GM23338 (cell line): ENCODE results near the gene PSMD8. TPM values are rescaled to one million over a fixed set of nuclear protein-coding genes. Genes with fewer than 3 reads are reported as not detected.

Source experiments
- ATAC-seq: fragments of 200-7000 bp; cut with Tn5 transposase; 3 replicates; pipeline ENCODE4 v1.9.1; 2020
- DNase-seq: peaks from one replicate; pipeline ENCODE4 v3.0.0-alpha.2; 2015; ENCODE audit warnings: low spot score
- H2AFZ ChIP-seq: fragments of 200-600 bp; sonication (generic); 2 replicates; pipeline ENCODE4 v1.8.0; 2016; ENCODE audit warnings: antibody characterized with exemption, mild to moderate bottlenecking, moderate library complexity
- H3F3A ChIP-seq: fragments of 200-600 bp; sonication (generic); replicated peaks from 2 replicates; pipeline ENCODE4 v1.8.0; 2017; ENCODE audit warnings: antibody characterized with exemption, mixed run types, low read depth
- H3K27ac ChIP-seq: fragments of 200-600 bp; sonication (generic); 2 replicates; pipeline ENCODE4 v1.6.1; 2016; ENCODE audit warnings: low read depth
- H3K27me3 ChIP-seq: fragments of 200-600 bp; sonication (generic); 2 replicates; pipeline ENCODE4 v1.8.0; 2016; ENCODE audit warnings: mild to moderate bottlenecking, mixed run types, moderate library complexity; ENCODE audit not compliant: insufficient read depth
- H3K36me3 ChIP-seq: fragments of 200-600 bp; sonication (generic); 2 replicates; pipeline ENCODE4 v1.8.0; 2016; ENCODE audit warnings: mild to moderate bottlenecking; ENCODE audit not compliant: insufficient read depth
- H3K4me1 ChIP-seq: fragments of 200-600 bp; sonication (generic); 2 replicates; pipeline ENCODE4 v1.8.0; 2016; ENCODE audit warnings: mild to moderate bottlenecking, moderate library complexity; ENCODE audit not compliant: insufficient read depth
- H3K4me2 ChIP-seq: fragments of 200-600 bp; sonication (generic); 2 replicates; pipeline ENCODE4 v1.7.1; 2017; ENCODE audit warnings: mixed run types
- H3K4me3 ChIP-seq: fragments of 200-600 bp; sonication (generic); 2 replicates; pipeline ENCODE4 v1.6.1; 2016; ENCODE audit warnings: mixed run types
- H3K79me2 ChIP-seq: fragments of 200-600 bp; sonication (generic); replicated peaks from 2 replicates; pipeline ENCODE4 v1.8.0; 2017; ENCODE audit warnings: mild to moderate bottlenecking; ENCODE audit not compliant: insufficient read depth
- H3K9me2 ChIP-seq: fragments of 200-600 bp; sonication (generic); 2 replicates; pipeline ENCODE4 v1.8.0; 2017; ENCODE audit not compliant: insufficient read depth
- H4K20me1 ChIP-seq: fragments of 200-600 bp; sonication (generic); replicated peaks from 2 replicates; pipeline ENCODE4 v1.8.0; 2017; ENCODE audit warnings: mild to moderate bottlenecking; ENCODE audit not compliant: insufficient read depth
- H3K27ac Mint-ChIP-seq: 2 replicates; pipeline ENCODE4 v1.8.0; 2020; ENCODE audit warnings: inconsistent platforms, mild to moderate bottlenecking, moderate library complexity, mixed read lengths
- H3K27me3 Mint-ChIP-seq: 3 replicates; pipeline ENCODE4 v1.8.0; 2022; ENCODE audit warnings: low read depth, mild to moderate bottlenecking, moderate library complexity, mixed read lengths, inconsistent platforms; ENCODE audit not compliant: insufficient read depth, poor library complexity
- H3K36me3 Mint-ChIP-seq: 3 replicates; pipeline ENCODE4 v1.8.0; 2021; ENCODE audit warnings: low read depth, mild to moderate bottlenecking, inconsistent platforms, moderate library complexity, mixed read lengths
- H3K4me1 Mint-ChIP-seq: 3 replicates; pipeline ENCODE4 v1.8.0; 2020; ENCODE audit warnings: mild to moderate bottlenecking, inconsistent platforms, mixed read lengths
- H3K4me3 Mint-ChIP-seq: 3 replicates; pipeline ENCODE4 v1.8.0; 2021; ENCODE audit warnings: moderate library complexity, mild to moderate bottlenecking, inconsistent platforms, mixed read lengths
- H3K9me3 Mint-ChIP-seq: 3 replicates; pipeline ENCODE4 v1.8.0; 2020; ENCODE audit warnings: moderate library complexity, mild to moderate bottlenecking, inconsistent platforms, mixed read lengths
- CREB1 ChIP-seq: fragments of 250-450 bp; sonication (Bioruptor Pico); IDR thresholded peaks from 2 replicates; pipeline ENCODE4 v1.5.0; 2020; ENCODE audit warnings: low read depth, mild to moderate bottlenecking, moderate library complexity
- CTCF ChIP-seq, 2 experiments: fragments of 200-600 bp in 1 of 2; sonication (generic) in 1 of 2; conservative IDR thresholded peaks; 2 replicates each; pipeline versions ENCODE4 v1.5.1 to v1.6.1; 2016 to 2017; ENCODE audit warnings: antibody characterized with exemption in 2 of 2, low read depth in 2 of 2, mild to moderate bottlenecking in 2 of 2, moderate library complexity in 1 of 2
- EZH2phosphoT487 ChIP-seq: fragments of 200-600 bp; sonication (generic); IDR thresholded peaks from one replicate; pipeline ENCODE4 v1.8.1; 2018; ENCODE audit warnings: antibody characterized with exemption; ENCODE audit not compliant: unreplicated experiment
- POLR2AphosphoS5 ChIP-seq: IDR thresholded peaks from 2 replicates; pipeline ENCODE4 v1.6.1; 2016; ENCODE audit warnings: antibody characterized with exemption, low read depth
- REST ChIP-seq: IDR thresholded peaks from one replicate; pipeline ENCODE4 v1.6.1; 2018; ENCODE audit warnings: antibody characterized with exemption; ENCODE audit not compliant: unreplicated experiment
- ZNF462 ChIP-seq: fragments of 250-450 bp; sonication (Bioruptor Pico); IDR thresholded peaks from 2 replicates; pipeline ENCODE4 v1.5.0; 2020; ENCODE audit warnings: mild to moderate bottlenecking, moderate library complexity
- polyA plus RNA-seq: library from polyadenylated mRNA; unstranded; fragments of >200 nt; fragmentation: Nextera tagmentation; extraction: Ambion mirVana; gene quantifications from 2 replicates; pipeline ENCODE4 v1.2.1, GENCODE V29; 2016
- total RNA-seq: library from RNA; depleted of rRNA; stranded (reverse); fragments of >200 nt; shearing (Covaris generic); gene quantifications from 2 replicates; pipeline ENCODE4 v1.2.3, GENCODE V29; 2014

PSMD8 gene
- total and polyA plus RNA-seq, 2 experiments from 2014 or later: 129 to 241 TPM

GRCh38 chr19:38430931-38431330 is 56.6 kb downstream of the PSMD8 start (continued):
- TF ChIP-seq ZNF462 (no peak), EZH2phosphoT487 (no peak), CREB1 (CRISPR knock-in tag) (no peak)

- Histone ChIP-seq H3K79me2 (peaks cover 29% of the 10 kb centered on the region), H3K4me3 (peak within 1 kb of the TSS; percentile 89), H3K4me2 (peak within 1 kb of the TSS; percentile 100), H3K27me3 (no peaks in the 10 kb centered on the region), H3K9me2 (no peaks in the 10 kb centered on the region), H4K20me1 (no peaks in the 10 kb centered on the region), H3F3A (peaks cover 21% of the 10 kb centered on the region), H3K4me1 (peaks cover 20% of the 10 kb centered on the region), H3K36me3 (no peaks in the 10 kb centered on the region; the same call in 1 of the 2 replicates), H3K27ac (peak within 1 kb of the TSS; percentile 94), H2AFZ (no peak within 1 kb of the TSS; the same call in 1 of the 2 replicates)
- Mint-ChIP-seq H3K27me3 (peaks cover 16% of the 10 kb centered on the region), H3K27ac (peak within 1 kb of the TSS; percentile 77), H3K4me1 (peaks cover 23% of the 10 kb centered on the region), H3K36me3 (peaks cover 13% of the 10 kb centered on the region), H3K4me3 (peak within 1 kb of the TSS; percentile 83), H3K9me3 (no peaks in the 10 kb centered on the region)
- DNase-seq (peak; percentile 99), ATAC-seq (peak; percentile 91)
- TF ChIP-seq CTCF (conservative IDR thresholded peaks at IDR 0.05; ENCODE audit: low read depth in 2 of 2) (no peak), REST (peak; percentile 57), POLR2AphosphoS5 (peak; percentile 63)
Observed at GRCh38 chr19:38433268-38433733, 58.9 kb downstream of the PSMD8 start, which contains the start of gene RYR1. RYR1 (plus strand) TSS chr19:38433691; CDS start chr19:38433830, 139 bp downstream.
